HEK293T (cell line): ENCODE measurements around the gene CCDC183.
A peak's percentile ranks its signal among the peaks of the same experiment; 100 is the strongest.

Experiments used
- CTCF ChIA-PET: fragments of 350-600 bp; formaldehyde crosslinking; extraction: SDS; loops from one replicate; lab custom pipeline; 2021; ENCODE audit warnings: antibody characterized with exemption, inconsistent platforms; lab: Yijun Ruan, JAX
- POLR2A ChIA-PET: fragments of 350-600 bp; formaldehyde crosslinking; extraction: SDS; loops from one replicate; lab custom pipeline; 2020; ENCODE audit warnings: antibody characterized with exemption, inconsistent platforms; lab: Yijun Ruan, JAX
- DNase-seq: peaks from one replicate; pipeline ENCODE4 v3.0.0; 2012; ENCODE audit warnings: mixed read lengths; ENCODE audit errors: extremely low spot score
- ARNT ChIP-seq: fragments of 450-650 bp; IDR thresholded peaks from 2 replicates; pipeline ENCODE4 v1.6.1; 2017; ENCODE audit warnings: mild to moderate bottlenecking
- BHLHE40 ChIP-seq: fragments of 450-650 bp; IDR thresholded peaks from 2 replicates; pipeline ENCODE4 v1.6.1; 2016; ENCODE audit warnings: mild to moderate bottlenecking, moderate library complexity, borderline replicate concordance
- CTBP1 ChIP-seq: fragments of 450-650 bp; IDR thresholded peaks from 2 replicates; pipeline ENCODE4 v1.6.1; 2016; ENCODE audit warnings: borderline replicate concordance
- ELF4 ChIP-seq: fragments of 450-650 bp; IDR thresholded peaks from 2 replicates; pipeline ENCODE4 v1.6.1; 2017; ENCODE audit warnings: antibody characterized with exemption
- FOXA1 ChIP-seq: fragments of 450-650 bp; IDR thresholded peaks from 2 replicates; pipeline ENCODE4 v1.6.1; 2016; ENCODE audit warnings: mild to moderate bottlenecking
- FOXK2 ChIP-seq: fragments of 450-650 bp; IDR thresholded peaks from 2 replicates; pipeline ENCODE4 v1.6.1; 2016; ENCODE audit warnings: mild to moderate bottlenecking
- FOXM1 ChIP-seq: fragments of 450-650 bp; IDR thresholded peaks from 2 replicates; pipeline ENCODE4 v1.6.1; 2017; ENCODE audit warnings: mild to moderate bottlenecking, borderline replicate concordance
- HDGF ChIP-seq: fragments of 450-650 bp; IDR thresholded peaks from 2 replicates; pipeline ENCODE4 v1.6.1; 2017; ENCODE audit warnings: antibody characterized with exemption, borderline replicate concordance
- L3MBTL2 ChIP-seq: fragments of 450-650 bp; conservative IDR thresholded peaks from 2 replicates; pipeline ENCODE4 v1.6.1; 2016; ENCODE audit warnings: mild to moderate bottlenecking
- LEF1 ChIP-seq: fragments of 450-650 bp; IDR thresholded peaks from 2 replicates; pipeline ENCODE4 v1.6.1; 2017; ENCODE audit warnings: mild to moderate bottlenecking, borderline replicate concordance
- NFRKB ChIP-seq: fragments of 450-650 bp; IDR thresholded peaks from 2 replicates; pipeline ENCODE4 v1.6.1; 2016; ENCODE audit warnings: mild to moderate bottlenecking, moderate library complexity
- PKNOX1 ChIP-seq: fragments of 450-650 bp; IDR thresholded peaks from 2 replicates; pipeline ENCODE4 v1.6.1; 2016
- SP1 ChIP-seq: fragments of 450-650 bp; IDR thresholded peaks from 2 replicates; pipeline ENCODE4 v1.6.1; 2017
- SUZ12 ChIP-seq: fragments of 450-650 bp; IDR thresholded peaks from 2 replicates; pipeline ENCODE4 v1.6.1; 2016; ENCODE audit warnings: mild to moderate bottlenecking
- TARDBP ChIP-seq: fragments of 450-650 bp; IDR thresholded peaks from 2 replicates; pipeline ENCODE4 v1.6.1; 2016
- ZNF384 ChIP-seq: fragments of 450-650 bp; IDR thresholded peaks from 2 replicates; pipeline ENCODE4 v1.6.1; 2016

Gene CCDC183

DNA sequence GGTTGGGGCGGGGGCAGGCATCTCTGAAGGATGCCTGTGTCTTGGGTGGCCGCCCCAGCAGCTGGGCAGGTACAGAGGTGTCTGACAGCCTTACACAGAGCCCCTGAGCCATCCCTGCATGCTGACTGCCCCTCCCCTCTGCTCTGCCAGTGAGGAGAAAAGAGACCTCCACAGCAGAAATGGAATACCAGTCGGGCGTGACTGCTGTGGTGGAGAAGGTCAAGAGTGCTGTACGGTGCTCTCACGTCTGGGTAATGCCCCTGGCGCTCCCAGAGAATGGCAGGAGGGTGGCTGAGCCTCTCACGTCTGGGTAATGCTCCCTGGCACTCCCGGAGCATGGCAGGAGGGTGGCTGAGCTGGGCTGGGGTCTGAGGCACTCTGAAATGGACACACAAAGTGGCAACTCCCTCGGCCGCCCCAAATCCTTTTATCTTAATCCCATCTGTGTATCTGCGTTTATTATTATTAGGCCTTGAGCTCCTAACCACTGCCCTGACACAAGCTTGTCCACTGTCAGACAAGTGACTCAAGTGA, 9.1 kb downstream of the CCDC183 start:
- POLR2A ChIA-PET, result interaction anchor here (1.2 to 2.0 kb wide), 3 partner anchors 9 to 76 kb away, joined by 3 to 7 read pairs (median 3); partner anchors contain the start of gene CCDC183
- CTCF ChIA-PET, result no interaction called here
- DNase-seq, result no peak
- TF ChIP-seq HDGF (no peak), LEF1 (no peak), NFRKB (no peak), FOXA1 (no peak), TARDBP (no peak), SP1 (no peak), ARNT (no peak), CTBP1 (no peak), L3MBTL2 (no peak), BHLHE40 (no peak), FOXM1 (no peak), SUZ12 (no peak), ELF4 (no peak), ZNF384 (no peak), FOXK2 (no peak), PKNOX1 (no peak)

DNA sequence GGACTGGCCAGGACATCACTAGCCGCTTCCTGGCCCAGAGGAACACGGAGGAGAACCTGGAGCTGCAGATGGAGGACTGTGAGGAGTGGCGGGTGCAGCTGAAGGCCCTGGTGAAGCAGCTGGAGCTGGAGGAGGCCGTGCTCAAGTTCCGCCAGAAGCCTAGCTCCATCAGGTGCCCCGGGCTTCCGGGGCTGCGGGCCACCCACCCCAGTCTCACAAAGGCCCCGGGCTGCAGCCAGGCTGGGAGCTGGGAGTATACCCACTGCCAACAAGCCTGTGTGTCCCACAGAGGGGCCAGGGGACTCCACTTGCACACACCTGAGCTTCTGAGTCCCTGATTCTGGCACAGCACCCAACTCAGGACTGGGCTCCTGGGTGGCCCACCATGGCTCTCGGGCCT, 9.9 kb downstream of the CCDC183 start:
- TF ChIP-seq NFRKB, result no peak
- TF ChIP-seq LEF1, result no peak
- TF ChIP-seq FOXM1, result no peak
- no peak for TF ChIP-seq FOXA1
- no peak for TF ChIP-seq TARDBP
- TF ChIP-seq HDGF, result no peak
- TF ChIP-seq L3MBTL2, result no peak
- TF ChIP-seq ZNF384, result no peak
- TF ChIP-seq ARNT, result no peak
- no peak for TF ChIP-seq PKNOX1
- no peak for TF ChIP-seq CTBP1
- no peak for TF ChIP-seq FOXK2
- no peak for TF ChIP-seq SUZ12
- no peak for TF ChIP-seq SP1
- no peak for TF ChIP-seq ELF4
- no peak for TF ChIP-seq BHLHE40
- DNase-seq, result no peak
- CTCF ChIA-PET, result no interaction called here
- POLR2A ChIA-PET, result interaction anchor here (0.6 to 2.0 kb wide), 5 partner anchors 10 to 114 kb away, joined by 3 to 7 read pairs (median 3); partner anchors contain the start of gene CCDC183

GRCh38 chr9:136806631-136807201, 10.6 kb downstream of the CCDC183 start:
- no peak for DNase-seq
- TF ChIP-seq L3MBTL2, result no peak
- TF ChIP-seq ZNF384, result no peak
- no peak for TF ChIP-seq LEF1
- no peak for TF ChIP-seq ELF4
- TF ChIP-seq FOXA1, result no peak
- no peak for TF ChIP-seq BHLHE40
- ChIA-PET CTCF (interaction anchor here (1.1 kb wide), 1 partner anchor 14 kb away, joined by 3 read pairs; no protein-coding TSS in a partner anchor), POLR2A (interaction anchor here (0.6 to 2.0 kb wide), 9 partner anchors 8 to 113 kb away, joined by 3 to 15 read pairs (median 3); partner anchors contain the start of genes AJM1 and EDF1)

- peak; percentile 94 for DNase-seq
- CTCF ChIA-PET, result interaction anchor here (1.1 kb wide), 1 partner anchor 15 kb away, joined by 3 read pairs; no protein-coding TSS in a partner anchor
- POLR2A ChIA-PET, result interaction anchor here (0.7 to 1.9 kb wide), 11 partner anchors 9 to 84 kb away, joined by 3 to 15 read pairs (median 3); partner anchors contain the start of genes AJM1, CCDC183 and EDF1
- no peak for TF ChIP-seq CTBP1
- peak; percentile 83 for TF ChIP-seq L3MBTL2
- peak; percentile 50; the same call in 1 of the 2 replicates for TF ChIP-seq ARNT
- TF ChIP-seq FOXM1, result 0 out of 2 replicates have a peak, but pooled peaks have one; percentile 44
Observed at GRCh38 chr9:136807281-136808074, 11.3 kb downstream of the CCDC183 start, which contains the start of gene RABL6. RABL6 (plus strand) TSS chr9:136807948; CDS start chr9:136808197, 249 bp downstream.

DNA sequence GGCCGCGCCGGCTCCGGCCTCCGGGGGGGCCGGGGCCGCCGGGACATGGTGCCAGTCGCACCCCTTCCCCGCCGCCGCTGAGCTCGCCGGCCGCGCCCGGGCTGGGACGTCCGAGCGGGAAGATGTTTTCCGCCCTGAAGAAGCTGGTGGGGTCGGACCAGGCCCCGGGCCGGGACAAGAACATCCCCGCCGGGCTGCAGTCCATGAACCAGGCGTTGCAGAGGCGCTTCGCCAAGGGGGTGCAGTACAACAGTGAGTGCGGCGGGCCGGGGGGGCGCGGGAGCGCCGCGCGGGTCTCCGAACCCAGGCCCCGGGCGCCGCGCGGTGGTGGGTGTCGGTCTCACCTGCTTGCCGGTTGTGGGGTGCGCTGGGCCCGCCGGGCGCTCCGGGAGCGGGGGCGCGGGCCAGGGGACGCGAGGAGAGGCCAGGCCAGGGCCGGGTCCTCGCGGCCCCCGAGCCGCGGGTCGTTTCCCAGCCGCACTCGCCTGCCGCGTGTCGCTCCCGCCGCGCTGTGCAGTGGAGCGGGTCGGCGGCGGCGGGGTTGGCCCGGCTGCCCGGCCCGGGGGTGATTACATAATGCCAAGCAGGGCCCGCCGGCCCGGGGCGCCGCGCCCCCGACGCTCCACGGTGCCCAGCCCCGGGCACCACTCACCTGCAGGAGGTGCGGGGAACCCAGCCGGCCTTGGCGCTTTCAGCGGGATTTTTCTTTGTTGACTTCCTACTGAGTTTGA, 12.1 kb downstream of the CCDC183 start:
- peak; percentile 44 for DNase-seq
- TF ChIP-seq NFRKB (no peak), ELF4 (no peak), HDGF (no peak), L3MBTL2 (no peak), CTBP1 (no peak)
- ChIA-PET POLR2A (interaction anchor here (0.7 to 2.1 kb wide), 12 partner anchors 8 to 82 kb away, joined by 3 to 15 read pairs (median 3); partner anchors contain the start of genes AJM1, CCDC183 and EDF1), CTCF (interaction anchor here (1.1 to 1.2 kb wide), 2 partner anchors 16 to 34 kb away, joined by 3 to 4 read pairs; partner anchors contain the start of gene AJM1)
